ENCODE measurements around the gene LTBP1. TPM values are rescaled to one million over a fixed set of nuclear protein-coding genes. Genes with fewer than 3 reads are reported as not detected.
A peak's percentile ranks its signal among the peaks of the same experiment; 100 is the strongest.

The LTBP1 gene
- total and polyA plus RNA-seq, 12 donors = 6.2 to 47.2 (median 15.5) TPM

DNA sequence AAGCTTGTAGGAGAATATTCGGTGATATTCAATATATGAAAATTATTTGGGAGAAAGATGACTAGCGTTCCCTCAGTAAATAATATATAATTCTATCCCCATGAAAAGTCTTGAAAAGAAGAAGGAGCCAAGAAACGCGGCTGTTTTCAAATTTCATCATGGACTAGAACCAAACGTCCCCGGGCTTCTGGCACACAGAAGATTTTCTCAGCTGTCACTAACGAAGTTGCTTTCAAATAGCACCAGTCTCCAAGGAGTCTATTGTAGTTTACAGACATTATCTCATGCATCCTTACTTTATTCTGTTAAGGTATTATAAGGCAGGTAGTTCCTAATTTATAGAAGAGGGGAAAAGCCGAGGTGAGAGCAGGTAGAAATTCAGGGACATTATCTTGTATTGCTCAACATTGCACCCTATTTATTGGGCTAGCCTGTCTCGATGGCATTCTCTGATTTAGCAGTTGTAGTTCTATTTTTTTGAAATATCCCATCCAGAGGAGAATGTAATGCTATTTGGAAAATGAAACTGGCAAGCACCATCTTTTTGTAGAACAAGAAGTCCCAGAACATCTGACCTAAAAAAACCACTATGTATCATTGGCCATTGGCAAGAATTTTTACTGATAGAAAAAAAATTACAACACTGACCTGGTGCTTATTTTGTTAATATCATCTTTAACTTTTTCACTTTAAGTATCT, 331.6 kb downstream of the LTBP1 start:
- peak overlapping the region in 1 of 5 donors; percentile 35 for H3K27ac ChIP-seq
- no peaks in the 10 kb centered on the region for H3K27me3 ChIP-seq
- H3K4me3 ChIP-seq = no peak overlapping the region
- H3K36me3 ChIP-seq (replicated peaks in 1 of 2) = no peaks in the 10 kb centered on the region
- WGBS, 4 donors = 72 to 84% (median 79%) methylated on average over 9 of the region's 9 CpGs
- no peak for DNase-seq
- H3K4me1 ChIP-seq (replicated peaks in 1 of 2) = no peaks in the 10 kb centered on the region
- no peak for TF ChIP-seq CTCF (IDR thresholded peaks at IDR 0.05)
- no peak for TF ChIP-seq POLR2A (IDR thresholded peaks at IDR 0.05)
- intact Hi-C loops (cut with DNase I) = no loop called here
- no peaks in the 10 kb centered on the region for H3K9me3 ChIP-seq (replicated peaks in 1 of 3)

GRCh38 chr2:33284287-33284686, 337.5 kb downstream of the LTBP1 start:
- H3K27me3 ChIP-seq = no peaks in the 10 kb centered on the region
- no peaks in the 10 kb centered on the region for H3K36me3 ChIP-seq (replicated peaks in 1 of 2)
- no peak for DNase-seq
- H3K9me3 ChIP-seq (replicated peaks in 1 of 3) = no peaks in the 10 kb centered on the region
- intact Hi-C loops (cut with DNase I) = no loop called here
- no peak overlapping the region for H3K27ac ChIP-seq
- no peak overlapping the region for H3K4me3 ChIP-seq
- WGBS, 4 donors = 90 to 92% (median 91%) methylated on average over 7 of the region's 7 CpGs
- TF ChIP-seq CTCF (IDR thresholded peaks at IDR 0.05) = no peak
- no peak for TF ChIP-seq POLR2A (IDR thresholded peaks at IDR 0.05)
- H3K4me1 ChIP-seq (replicated peaks in 1 of 2) = no peaks in the 10 kb centered on the region

DNA sequence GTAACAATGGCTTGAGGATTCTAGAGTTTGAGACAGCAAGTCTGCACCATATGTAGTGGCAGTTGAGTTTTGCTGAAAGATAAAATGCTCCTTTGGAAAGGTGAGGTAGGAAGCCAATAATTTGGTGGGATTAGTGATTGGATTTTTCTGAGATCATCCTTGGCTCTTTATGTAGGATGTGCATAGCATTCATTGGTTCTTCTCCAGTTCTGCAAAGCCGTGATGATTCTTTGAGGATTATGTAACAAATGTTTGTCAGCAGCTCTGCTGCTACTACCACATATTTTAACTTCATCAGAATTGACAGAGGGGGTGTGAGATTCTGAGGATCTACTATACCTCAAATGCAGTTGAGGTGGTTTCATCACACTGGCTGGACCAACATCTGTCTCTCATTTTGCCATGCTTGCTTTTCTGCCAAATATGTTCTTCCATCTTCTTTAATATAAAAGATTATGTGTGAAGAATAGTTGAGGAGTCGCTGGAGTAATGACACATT, 340.8 kb downstream of the LTBP1 start:
- intact Hi-C loops (cut with DNase I) = no loop called here
- no peak for TF ChIP-seq CTCF (IDR thresholded peaks at IDR 0.05)
- no peak for TF ChIP-seq POLR2A (IDR thresholded peaks at IDR 0.05)
- H3K4me1 ChIP-seq (replicated peaks in 1 of 2) = peaks cover 6 to 19% of the 10 kb centered on the region in 2 donors
- no peaks in the 10 kb centered on the region for H3K36me3 ChIP-seq (replicated peaks in 1 of 2)
- 82 to 100% (median 86%) methylated on average over 2 of the region's 2 CpGs for WGBS, 4 donors
- no peak overlapping the region for H3K27ac ChIP-seq
- H3K9me3 ChIP-seq (replicated peaks in 1 of 3) = no peaks in the 10 kb centered on the region
- H3K27me3 ChIP-seq = no peaks in the 10 kb centered on the region
- DNase-seq = no peak
- H3K4me3 ChIP-seq = no peak overlapping the region

- intact Hi-C loops (cut with DNase I) = no loop called here
- H3K27me3 ChIP-seq = no peaks in the 10 kb centered on the region
- WGBS, 4 donors = 86 to 95% (median 93%) methylated on average over 1 of the region's 1 CpG
Measured at GRCh38 chr2:33288011-33288410, 341.3 kb downstream of the LTBP1 start.

More at GRCh38 chr2:33288011-33288410, 341.3 kb downstream of the LTBP1 start:
- Histone ChIP-seq H3K4me3 (no peak overlapping the region), H3K36me3 (replicated peaks in 1 of 2) (no peaks in the 10 kb centered on the region), H3K9me3 (replicated peaks in 1 of 3) (no peaks in the 10 kb centered on the region), H3K27ac (no peak overlapping the region), H3K4me1 (replicated peaks in 1 of 2) (peaks cover 8 to 23% of the 10 kb centered on the region in 2 donors)
- no peak for DNase-seq
- TF ChIP-seq POLR2A (IDR thresholded peaks at IDR 0.05) (no peak), CTCF (IDR thresholded peaks at IDR 0.05) (no peak)

Measured in adrenal gland (tissue), 12 donors.